CD4-positive, alpha-beta T cell treated with Interferon gamma for 1 hour (primary cell): Measurements from ENCODE around the gene SUSD1.
"Not testable (repeated sequence)": the region's sequence is repeated elsewhere in the genome, so short reads cannot be mapped to it uniquely, and the experiment has no call there.

Source experiments
- DNase-seq: peaks from one replicate; pipeline ENCODE4 v3.0.0-alpha.2; 2020

The SUSD1 gene

DNA sequence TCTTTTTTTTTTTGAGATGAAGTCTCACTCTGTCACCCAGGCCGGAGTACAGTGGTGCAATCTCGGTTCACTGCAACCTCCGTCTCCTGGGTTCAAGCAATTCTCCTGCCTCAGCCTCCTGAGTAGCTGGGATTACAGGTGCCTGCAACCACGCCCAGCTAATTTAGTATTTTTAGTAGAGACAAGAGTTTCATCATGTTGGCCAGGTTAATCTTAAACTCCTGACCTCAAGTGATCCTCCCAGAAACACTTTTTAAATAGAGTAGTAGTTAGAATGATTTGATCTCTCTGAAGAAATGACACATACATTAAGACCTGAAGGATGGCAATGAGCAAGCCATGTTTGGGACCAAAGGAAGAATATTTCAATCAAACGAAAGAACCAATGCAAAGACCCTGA lies 46.7 kb downstream of the SUSD1 start:
- DNase-seq: not testable (repeated sequence)

DNA sequence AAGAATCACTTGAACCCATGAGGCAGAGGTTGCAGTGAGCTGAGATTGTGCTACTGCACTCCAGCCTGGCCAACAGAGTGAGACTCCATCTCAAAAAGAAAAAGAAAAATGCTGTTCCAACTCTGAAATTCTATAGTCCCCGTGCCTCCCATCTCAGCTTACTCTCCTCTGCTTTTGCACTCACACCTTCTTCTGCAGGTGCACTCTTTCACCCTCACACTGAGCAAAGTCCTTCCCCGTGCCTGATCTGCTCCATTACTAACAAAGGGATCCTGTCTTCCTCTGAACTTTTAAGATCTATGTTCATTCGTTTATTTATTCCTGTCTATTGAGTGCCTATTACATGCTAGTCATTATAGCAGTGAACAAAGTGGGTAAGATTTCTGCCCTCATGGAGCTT lies 47.8 kb downstream of the SUSD1 start:
- no peak for DNase-seq

DNA sequence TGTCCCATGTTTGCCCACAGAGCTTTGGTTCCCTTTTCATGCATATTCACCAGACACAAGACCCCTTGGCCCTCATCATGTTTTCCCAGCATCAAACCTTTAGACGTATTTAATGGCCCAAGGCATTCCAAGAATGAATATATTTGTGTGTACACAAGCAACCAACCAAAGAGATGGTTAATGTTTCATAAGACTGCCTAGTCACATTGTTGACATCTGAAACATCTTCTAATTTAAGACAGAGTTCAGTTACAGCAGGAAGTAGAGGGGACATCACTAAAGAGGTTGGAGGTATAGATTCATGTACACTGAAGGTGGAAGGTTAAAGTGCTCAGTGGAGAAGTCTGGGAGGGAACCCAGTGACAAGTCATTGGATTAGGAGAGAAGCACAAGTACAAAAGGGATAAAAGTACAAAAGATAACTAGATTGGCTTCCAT lies 49.1 kb downstream of the SUSD1 start:
- no peak for DNase-seq

DNA sequence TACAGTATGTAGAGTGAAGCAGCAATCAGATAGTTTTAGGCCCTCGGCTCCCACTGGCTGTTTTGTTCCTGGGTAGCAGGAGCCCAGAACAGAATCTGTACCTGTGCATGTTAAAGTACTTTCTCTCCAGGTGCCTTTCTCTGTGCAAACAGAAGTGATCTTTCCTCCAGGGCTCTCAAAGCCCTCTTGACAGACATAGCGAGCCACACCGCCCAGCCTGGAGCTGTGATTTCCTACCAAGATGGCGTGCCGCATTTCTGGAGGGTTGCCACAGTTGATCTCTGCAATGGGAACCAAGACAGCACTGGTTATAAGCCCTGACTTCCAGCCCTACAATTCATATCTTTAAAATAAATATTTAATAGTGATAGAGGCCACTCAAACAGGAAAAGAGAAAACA lies 50.9 kb downstream of the SUSD1 start:
- DNase-seq: no peak

DNA sequence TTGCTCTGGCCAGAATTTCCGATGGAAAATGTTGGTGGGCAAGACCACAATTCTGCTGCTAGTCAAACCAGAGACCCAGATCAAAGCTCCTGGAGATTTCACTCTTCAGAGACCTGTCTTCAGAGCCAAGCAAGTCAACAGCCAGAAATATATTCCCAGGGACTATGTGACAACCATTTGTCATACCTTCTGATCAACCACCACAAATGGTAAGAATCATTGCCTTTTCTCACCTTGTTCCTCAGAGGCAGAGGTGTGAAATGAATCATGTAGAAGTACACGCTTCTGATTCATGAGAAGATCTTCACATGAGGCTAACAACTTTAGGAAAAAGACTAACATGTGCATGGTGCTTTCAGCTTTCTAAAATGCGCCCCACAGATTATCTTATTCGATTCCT lies 53.5 kb downstream of the SUSD1 start:
- DNase-seq: no peak

DNA sequence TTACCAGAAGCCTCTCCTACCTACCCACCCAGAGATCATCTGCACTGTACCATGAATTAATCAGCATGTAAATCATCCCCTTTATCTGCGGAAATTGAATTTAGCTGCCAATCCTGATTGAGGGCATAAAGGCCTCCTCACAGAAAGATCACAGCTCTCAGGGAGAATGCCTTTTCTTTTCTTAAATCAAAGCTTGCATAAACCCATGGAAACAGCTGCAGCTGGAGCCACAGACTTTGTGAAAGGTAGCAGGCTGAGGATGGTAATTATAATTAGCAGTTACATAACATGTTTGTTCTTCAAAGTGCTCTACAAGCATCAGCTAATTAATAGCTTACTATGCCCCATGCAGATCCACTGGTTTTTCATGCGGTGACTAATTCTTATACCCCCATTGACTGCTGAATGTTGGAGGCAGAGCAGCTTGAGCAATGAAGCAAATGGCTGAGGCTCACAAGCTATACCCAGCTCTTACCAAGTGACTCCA lies 54.6 kb downstream of the SUSD1 start:
- DNase-seq: no peak

DNA sequence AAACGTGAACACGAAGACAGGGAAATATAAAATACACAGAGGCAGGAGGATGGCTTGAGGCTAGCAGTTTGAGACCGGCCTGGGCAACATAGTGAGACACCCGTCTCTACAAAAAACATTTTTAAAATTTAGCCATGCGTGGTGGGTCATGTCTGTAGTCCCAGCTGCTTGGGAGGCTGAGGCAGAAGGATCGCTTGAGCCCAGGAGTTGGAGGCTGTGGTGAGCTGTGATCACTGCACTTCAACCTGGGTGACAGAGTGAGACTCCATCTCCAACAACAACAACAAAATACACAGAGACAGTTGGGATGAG lies 55.1 kb downstream of the SUSD1 start:
- DNase-seq: no peak

DNA sequence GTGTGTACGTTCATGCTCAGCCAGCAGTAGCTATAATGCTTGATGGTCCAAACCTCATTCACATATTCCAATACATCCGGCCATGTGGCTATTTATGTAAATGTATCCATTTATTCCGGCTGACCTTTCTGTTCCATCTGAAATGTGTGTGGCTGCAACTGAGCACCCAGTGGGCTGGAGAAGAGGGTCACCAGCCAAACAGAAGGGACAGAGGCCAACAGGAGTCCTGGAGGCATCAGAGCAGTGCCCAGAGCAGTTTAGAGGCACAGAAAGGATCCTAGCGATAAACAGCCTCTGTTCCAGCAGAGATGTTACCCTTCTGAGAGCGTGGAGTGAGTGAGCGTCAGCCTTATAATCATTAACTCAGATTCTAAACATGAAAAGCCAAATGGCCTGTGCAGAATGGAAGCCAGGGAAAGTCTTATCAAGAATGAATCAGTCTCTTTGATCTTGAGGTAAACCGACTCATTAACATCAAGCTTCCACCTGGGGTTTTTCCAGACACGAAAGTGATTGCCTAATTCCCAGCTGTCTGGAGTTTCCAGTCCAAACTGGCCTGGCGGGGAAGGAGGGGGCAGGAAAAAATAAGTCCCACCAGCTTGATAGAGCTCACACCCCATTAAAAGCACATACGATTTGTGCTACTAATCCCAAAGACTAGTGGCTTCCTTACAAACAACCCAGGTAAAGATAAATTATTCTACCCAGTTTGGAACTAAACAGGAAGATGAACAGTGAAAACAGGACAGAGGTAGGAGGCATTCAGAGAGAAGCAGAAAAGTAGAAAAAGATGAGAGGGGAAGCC lies 55.7 kb downstream of the SUSD1 start:
- DNase-seq: no peak

DNA sequence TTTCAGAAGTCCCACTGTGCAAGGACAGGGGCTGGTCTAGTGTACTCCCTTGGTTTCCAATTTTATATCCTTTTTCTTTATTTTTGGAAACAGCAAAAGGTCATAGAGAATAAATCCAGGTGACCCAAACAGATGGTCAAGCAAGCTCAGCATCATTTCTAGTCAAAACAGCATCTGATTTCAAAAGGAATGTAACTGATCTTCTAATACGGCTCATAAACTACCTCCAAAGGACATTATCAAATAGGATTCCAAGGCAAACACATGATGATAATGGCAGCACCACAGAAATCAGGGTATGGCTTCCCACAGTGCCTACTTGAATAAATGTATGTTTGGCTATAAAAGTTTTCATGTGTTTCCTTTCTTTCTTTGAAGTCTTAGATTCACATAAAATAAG lies 57.1 kb downstream of the SUSD1 start:
- no peak for DNase-seq

DNA sequence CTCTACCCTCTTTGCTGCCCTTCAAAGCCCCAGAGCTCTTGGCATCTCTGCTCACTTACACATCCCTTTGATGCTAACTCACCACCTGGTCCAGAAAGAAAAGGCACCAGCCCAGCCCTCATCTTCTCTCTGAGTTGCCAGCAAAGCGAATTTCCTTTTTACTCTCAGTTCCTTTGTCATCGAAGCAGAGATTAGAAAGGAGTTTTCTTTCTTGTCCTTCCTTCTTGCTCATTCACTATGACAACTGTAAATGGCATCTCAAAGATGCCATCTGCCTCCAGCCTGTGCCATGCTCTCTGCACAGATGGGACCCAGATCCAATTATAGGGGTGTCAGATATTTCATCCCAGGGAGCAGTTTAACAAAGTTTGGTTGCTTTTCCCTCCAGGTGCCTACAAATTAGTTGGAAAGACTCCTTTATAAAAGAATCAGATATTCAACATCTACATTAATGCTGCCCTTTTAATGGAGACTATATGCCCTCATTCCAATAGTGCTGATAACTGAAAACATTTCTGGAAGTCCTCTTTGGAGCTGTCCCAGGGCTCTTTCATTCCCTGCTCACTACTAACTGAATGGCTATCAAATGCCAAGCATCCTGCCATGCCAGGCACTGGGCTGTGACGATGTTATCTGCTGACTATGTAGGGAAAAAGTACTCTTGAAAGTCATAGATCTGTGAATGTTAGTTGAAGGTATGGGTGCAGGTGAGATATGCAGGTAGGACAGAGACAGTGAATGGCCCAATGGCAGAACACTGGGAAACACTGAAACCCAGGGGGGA lies 58.9 kb downstream of the SUSD1 start:
- DNase-seq: no peak

DNA sequence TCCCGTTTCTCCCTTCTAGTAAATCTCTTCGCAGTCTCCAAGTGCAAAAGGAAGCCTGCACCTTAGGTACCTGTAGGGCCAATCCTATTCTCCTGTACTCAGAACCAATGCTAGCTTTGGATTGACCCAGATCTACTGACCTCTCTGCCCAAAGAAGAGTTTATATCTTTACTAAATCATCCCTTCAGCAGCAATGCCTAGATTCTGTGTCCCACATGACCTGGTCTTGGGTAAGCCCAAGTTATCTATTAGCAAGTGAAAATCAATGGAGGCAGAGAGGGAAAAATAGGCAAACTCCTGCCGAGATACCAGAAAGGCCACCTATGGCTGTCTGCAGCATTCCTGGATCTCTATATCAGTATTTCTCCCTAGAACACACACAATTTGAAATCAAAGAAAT lies 60.0 kb downstream of the SUSD1 start:
- no peak for DNase-seq

DNA sequence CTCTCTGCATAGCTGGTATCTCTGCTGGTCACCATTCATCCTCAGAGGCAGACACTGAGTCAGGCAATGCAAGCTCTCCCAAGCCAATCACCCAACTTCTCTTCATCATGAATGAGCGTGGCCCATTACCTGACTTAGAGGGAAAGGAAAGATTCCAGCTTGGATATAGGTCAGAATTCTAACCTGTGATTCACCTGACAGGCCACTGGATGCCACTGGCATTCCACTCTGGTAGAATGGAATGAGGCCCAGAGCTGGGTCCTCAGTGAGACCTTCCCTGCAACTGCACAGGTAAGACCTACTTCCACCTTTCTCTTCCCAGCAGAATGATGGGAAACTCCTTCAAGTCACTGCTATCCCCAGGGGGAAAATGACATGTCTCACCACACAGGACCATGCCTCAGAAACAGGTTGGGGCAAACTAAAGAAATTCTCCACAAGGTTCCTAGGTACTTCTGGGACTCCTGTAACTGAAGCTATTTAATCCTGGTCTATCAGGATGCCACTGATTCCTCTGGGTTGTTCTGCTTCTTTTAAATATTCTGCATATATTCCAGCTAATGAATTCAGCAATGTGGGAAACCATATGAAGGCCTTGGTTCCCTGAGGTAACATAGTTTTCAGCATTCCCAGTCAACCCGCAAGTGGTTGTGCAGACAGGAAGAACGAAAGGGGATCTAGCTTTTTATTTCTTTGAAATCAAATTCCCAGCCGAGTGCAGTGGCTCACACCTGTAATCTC lies 62.0 kb downstream of the SUSD1 start:
- no peak for DNase-seq

DNA sequence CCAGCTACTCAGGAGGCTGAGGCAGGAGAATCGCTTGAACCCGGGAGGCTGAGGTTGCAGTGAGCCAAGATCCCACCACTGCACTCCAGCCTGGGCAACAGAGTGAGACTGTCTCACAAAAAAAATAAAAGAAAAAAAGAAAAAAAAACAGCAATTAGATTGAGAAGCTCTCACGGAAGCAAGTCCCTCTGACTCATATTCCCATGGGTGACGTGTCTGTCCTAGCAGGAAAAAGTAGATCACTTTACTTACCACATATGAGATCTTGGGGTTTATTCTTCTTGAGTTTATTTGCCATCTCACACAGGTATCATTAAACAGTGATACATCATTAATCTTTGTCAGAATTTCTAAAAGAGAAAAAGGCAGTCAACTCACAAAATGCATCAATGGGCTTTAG lies 62.6 kb downstream of the SUSD1 start:
- no peak for DNase-seq

DNA sequence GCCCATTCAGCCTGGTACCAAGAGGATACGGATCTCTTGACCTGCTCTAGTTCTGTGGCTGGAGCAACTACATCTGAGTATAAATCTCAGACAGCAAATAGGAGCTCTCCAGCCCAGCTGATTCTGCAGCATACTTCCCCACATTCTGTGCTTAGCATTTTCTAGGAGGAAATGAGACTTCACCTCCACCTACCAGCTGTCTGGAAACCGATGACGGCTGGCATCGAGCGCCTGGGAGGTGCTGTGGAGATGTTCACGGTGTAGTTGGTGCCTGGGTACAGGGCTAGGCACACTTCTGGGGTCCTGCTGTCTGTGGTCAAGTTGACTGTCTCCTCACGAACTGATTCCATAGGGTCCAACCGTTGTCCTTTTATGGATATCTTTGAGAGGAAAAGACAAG lies 63.6 kb downstream of the SUSD1 start:
- DNase-seq: no peak

DNA sequence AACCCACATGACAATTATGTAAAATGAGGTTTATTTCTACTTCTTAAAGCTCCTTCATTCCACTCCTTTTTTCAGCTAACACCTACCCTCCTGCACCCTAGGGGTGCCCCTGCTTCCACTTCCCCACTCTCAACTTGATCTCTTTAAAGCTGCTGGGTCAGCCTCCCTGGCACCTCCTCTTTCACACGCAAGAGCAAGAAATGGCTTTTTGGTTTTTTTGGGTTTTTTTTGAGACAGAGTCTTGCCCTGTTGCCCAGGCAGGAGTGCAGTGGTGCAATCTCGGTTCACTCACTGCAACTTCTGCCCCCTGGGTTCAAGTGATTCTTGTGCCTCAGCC lies 64.4 kb downstream of the SUSD1 start:
- no peak for DNase-seq

DNA sequence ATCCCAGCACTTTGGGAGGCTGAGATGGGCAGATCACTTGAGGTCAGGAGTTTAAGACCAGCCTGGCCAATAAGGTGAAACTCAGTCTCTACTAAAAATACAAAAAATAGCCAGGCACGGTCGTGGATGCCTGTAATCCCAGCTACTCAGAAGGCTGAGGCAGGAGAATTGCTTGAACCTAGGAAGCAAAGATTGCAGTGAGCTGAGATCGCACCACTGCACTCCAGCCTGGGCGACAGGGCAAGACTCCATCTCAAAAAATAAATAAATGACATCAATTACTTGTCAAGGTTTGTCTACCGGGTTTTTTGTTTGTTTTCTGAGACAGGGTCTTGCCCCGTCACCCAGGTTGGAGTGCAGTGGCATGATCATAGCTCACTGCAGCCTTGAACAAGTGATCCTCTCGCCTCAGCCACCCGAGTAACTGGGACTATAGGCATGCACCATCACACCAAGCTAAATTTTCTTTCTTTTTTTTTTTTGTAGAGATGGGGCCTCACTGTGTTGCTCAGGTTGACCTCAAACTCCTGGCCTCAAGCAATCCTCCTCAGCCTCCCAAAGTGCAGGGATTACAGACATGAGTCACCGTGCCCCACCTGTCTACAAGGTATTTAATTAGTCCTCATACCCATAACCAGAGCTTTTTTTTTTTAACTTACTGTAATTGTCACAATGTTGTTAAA lies 64.9 kb downstream of the SUSD1 start:
- no peak for DNase-seq

DNA sequence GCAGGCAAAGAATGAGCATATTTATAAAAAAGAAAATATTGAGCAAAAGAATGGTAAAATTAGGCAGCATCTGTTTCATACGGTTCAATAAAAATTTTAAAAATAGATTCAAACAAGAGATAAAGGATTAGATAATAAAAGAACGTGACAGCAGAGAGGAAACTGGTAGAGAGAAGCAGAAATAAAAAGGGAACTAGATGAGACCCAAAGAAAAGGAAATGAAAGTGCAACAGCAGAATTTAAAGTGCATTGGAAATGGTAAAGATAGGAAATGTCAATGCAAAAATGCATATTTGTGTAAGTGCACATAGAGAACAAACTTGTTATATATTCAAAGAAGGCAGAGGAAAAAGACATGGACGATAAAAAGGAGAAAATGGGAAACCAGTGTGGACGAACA lies 70.2 kb downstream of the SUSD1 start:
- no peak for DNase-seq

DNA sequence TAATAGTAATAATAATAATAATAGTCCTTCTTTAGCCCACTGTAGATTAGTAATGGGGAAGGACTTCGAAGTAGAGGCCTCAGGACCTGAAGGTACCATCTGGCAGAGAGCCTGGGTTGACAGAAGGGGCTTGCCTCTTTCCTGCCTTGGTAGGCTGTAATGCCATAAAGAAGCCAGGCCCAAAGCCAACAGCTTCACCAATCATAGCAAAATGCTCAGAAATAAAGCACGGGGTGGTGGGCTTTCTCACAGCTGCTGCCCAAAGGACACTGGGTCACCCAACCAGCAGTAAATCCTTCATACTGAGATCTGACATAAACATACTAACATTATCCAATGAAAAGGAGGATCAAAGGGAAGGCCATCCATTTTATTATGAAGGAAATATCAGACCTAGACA lies 70.7 kb downstream of the SUSD1 start:
- no peak for DNase-seq

DNA sequence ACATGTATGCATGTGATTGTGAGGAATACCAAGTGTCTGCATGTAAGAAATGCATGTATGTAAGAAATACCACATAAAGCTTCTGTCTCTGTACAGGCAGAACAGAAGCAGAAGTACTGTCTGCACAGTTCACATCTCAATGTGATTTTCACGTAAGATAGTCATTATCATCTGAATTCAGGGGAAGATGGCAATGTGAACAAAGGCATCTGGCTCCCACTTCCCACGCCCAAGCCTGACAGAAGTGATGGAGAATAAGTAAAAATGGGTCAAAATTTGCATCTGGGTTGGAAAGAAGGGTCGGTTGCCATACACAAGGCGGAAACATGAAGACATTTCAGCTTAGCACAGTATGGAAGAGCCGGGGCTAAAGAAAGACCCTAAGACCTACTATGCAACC lies 71.7 kb downstream of the SUSD1 start:
- DNase-seq: no peak

DNA sequence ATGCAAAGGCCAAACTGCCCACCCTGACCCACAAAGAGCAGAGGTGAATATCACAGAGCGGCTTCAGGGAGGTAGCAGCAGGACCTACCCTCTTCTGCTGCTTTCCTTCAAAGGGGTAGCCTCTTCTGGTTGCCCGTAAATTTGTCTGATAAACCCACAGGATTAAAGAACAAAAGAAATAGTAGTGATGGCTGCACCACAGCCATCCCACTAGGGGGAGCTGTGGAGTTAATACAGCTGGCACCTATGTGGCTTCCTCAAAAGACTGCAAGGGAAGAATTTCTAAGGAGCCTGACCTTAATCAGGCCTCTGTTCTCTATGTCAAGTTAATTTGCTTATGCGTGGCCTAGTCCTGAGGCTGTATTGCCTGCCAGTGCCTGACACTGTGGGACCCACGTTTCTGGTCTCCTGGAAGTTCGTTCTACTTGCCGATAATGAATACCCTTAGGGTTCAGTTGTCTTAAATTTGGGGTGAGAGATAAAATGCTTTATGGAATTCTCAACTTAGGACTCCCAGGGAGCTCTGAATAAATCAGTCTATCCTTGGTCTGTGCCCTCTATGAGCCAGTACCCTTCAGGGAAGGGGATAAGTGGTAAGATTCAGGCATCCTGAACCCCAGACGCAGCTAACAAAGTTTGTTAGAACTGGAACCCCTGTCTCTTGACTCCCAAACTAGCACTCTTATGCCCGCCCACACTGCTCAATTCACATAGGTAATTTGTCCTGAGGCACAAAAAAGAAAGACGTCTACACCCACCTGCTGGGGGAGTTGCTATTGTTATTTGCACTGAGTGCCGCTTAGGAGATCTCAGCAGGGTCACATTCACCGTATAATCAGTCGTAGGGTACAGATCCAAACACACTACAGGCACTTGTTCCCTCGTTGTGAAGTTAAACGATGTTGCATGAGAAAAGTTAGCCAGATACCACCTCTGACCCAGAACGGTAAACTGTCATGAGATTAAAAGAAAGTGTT lies 77.1 kb downstream of the SUSD1 start:
- peak; percentile 64 for DNase-seq

DNA sequence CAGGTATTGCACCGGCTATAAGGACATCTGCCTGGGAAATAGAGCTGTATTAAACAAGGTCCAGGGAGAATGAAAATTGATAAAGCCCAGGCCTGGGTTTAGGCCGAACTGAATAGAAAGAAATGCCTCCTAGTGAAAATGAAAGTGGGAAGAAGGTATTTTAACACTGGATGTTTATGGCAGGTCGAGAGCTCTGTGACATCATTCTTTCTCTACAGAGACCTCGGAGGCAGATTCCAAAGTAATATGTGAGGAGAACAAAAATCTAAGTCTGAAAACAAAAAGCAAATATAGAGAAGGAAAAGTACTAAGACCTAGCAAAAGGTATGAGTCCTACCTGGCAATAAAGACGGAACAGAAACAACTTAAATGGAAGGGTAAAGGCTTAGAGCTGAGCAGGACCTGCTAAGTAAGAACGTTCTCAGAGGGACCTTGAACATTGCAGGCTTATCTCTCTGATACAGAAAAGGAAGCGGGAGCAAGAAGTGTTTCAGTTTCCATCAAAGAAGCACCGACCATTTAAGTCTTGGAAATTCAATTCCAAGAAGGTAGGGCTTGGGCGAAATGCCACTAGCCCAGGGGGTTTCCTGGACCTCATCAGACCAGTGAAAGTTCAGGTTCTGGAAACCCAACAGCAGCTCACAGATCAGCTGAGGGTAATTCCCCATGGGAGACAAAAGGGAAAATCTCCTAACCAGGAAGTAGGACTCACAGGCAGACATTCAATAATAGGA lies 80.0 kb downstream of the SUSD1 start:
- no peak for DNase-seq
